ENCODE results near the gene PPWD1.
"Not testable (repeated sequence)": the region's sequence is repeated elsewhere in the genome, so short reads cannot be mapped to it uniquely, and the experiment has no call there.

PPWD1 gene

GRCh38 chr5:65620021-65620420 lies 56.9 kb downstream of the PPWD1 start:
- no peak overlapping the region for H3K4me3 ChIP-seq (ENCODE audit: low read length)
- no peak for TF ChIP-seq CTCF (IDR thresholded peaks at IDR 0.05; ENCODE audit: insufficient read depth, low read depth, low read length, missing control alignments)
- DNase-seq (ENCODE audit: low read depth): peak; percentile 37

GRCh38 chr5:65621961-65622360 lies 58.9 kb downstream of the PPWD1 start:
- DNase-seq (ENCODE audit: low read depth); H3K4me3 ChIP-seq (ENCODE audit: low read length): not testable (repeated sequence)

GRCh38 chr5:65623482-65623881 lies 60.4 kb downstream of the PPWD1 start:
- DNase-seq (ENCODE audit: low read depth): no peak
- peak overlapping the region; percentile 97 for H3K4me3 ChIP-seq (ENCODE audit: low read length)
- TF ChIP-seq CTCF (IDR thresholded peaks at IDR 0.05; ENCODE audit: insufficient read depth, low read depth, low read length, missing control alignments): no peak

GRCh38 chr5:65624025-65624570 lies 61.0 kb downstream of the PPWD1 start, which contains the start of gene TRIM23:
Gene TRIM23 (minus strand): TSS chr5:65624333. CDS start chr5:65624274, 59 bp downstream.
- peak within 1 kb of the TSS; percentile 97 for H3K4me3 ChIP-seq (ENCODE audit: low read length)
- no peak for TF ChIP-seq CTCF (IDR thresholded peaks at IDR 0.05; ENCODE audit: insufficient read depth, low read depth, low read length, missing control alignments)
- DNase-seq (ENCODE audit: low read depth): peak; percentile 95

GRCh38 chr5:65624571-65625555 lies 61.8 kb downstream of the PPWD1 start, which contains the start of the genes SHLD3 and TRAPPC13:
Gene SHLD3 (plus strand): TSS chr5:65625027. CDS start chr5:65629588, 4,561 bp downstream.
Gene TRAPPC13 (plus strand): TSS chr5:65625027. CDS start chr5:65625061, 34 bp downstream.
- peak; percentile 84 for DNase-seq (ENCODE audit: low read depth)
- TF ChIP-seq CTCF (IDR thresholded peaks at IDR 0.05; ENCODE audit: insufficient read depth, low read depth, low read length, missing control alignments): no peak
- H3K4me3 ChIP-seq (ENCODE audit: low read length): peak within 1 kb of the TSS; percentile 97

GRCh38 chr5:65625743-65626142 lies 62.6 kb downstream of the PPWD1 start:
- peak overlapping the region; percentile 97 for H3K4me3 ChIP-seq (ENCODE audit: low read length)
- TF ChIP-seq CTCF (IDR thresholded peaks at IDR 0.05; ENCODE audit: insufficient read depth, low read depth, low read length, missing control alignments): no peak
- DNase-seq (ENCODE audit: low read depth): no peak

GRCh38 chr5:65630981-65631380 lies 67.9 kb downstream of the PPWD1 start:
- no peak for DNase-seq (ENCODE audit: low read depth)
- TF ChIP-seq CTCF (IDR thresholded peaks at IDR 0.05; ENCODE audit: insufficient read depth, low read depth, low read length, missing control alignments): no peak
- no peak overlapping the region for H3K4me3 ChIP-seq (ENCODE audit: low read length)

Data from epithelial cell of esophagus (primary cell).